GM19324 (cell line): Measurements from ENCODE around the gene CD40.

Experiments
- ATAC-seq: cut with Tn5 transposase; IDR thresholded peaks from one replicate; pipeline ENCODE4 v1.9.1; 2021; ENCODE audit warnings: mild to moderate bottlenecking, moderate library complexity; ENCODE audit not compliant: unreplicated experiment, low FRiP score

CD40 gene

GRCh38 chr20:46169245-46170171 lies 51.4 kb downstream of the CD40 start:
- no peak for ATAC-seq

- no peak for ATAC-seq
These were observed 53.4 kb downstream of the CD40 start for GRCh38 chr20:46171476-46171875.

- no peak for ATAC-seq
These were observed 53.8 kb downstream of the CD40 start for GRCh38 chr20:46171909-46172308.

GRCh38 chr20:46172455-46172854 lies 54.3 kb downstream of the CD40 start:
- ATAC-seq, result no peak

- ATAC-seq, result no peak
These were observed 54.9 kb downstream of the CD40 start for GRCh38 chr20:46172961-46173536.

- no peak for ATAC-seq
These were observed 55.7 kb downstream of the CD40 start for GRCh38 chr20:46173652-46174468.

- no peak for ATAC-seq
These were observed 56.5 kb downstream of the CD40 start for GRCh38 chr20:46174469-46175126.

- ATAC-seq, result no peak
These were observed 57.0 kb downstream of the CD40 start for GRCh38 chr20:46175127-46175494.

- ATAC-seq, result no peak
These were observed 58.7 kb downstream of the CD40 start for GRCh38 chr20:46176739-46177378.

GRCh38 chr20:46177768-46178167 lies 59.7 kb downstream of the CD40 start:
- ATAC-seq, result no peak

- ATAC-seq, result no peak
These were observed 60.8 kb downstream of the CD40 start for GRCh38 chr20:46178891-46179290.
